ENCODE measurements around the gene OR6B1. TPM values are rescaled to one million over a fixed set of nuclear protein-coding genes. Genes with fewer than 3 reads are reported as not detected.

The OR6B1 gene
- total and polyA plus RNA-seq, 9 donors = not detected

DNA sequence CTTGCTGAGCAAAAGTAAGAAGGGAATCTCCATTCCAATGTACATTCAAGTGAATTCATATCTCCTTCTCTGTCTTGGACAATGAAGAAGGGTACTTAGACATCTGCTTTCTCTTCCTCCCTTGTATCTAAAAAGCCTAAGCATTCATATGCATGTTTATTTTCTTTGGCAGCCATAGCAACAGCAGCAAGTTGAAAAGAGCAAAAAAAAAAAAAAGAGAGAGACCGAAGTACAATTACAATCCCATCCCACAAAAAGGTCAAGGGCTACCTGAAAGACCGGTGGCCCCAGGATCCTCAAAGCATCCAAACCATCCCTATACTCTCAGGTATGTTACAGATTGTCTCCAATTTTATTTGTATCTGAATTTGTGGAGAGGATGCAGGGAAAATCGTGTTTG is 41.3 kb upstream of the OR6B1 start:
- H3K4me1 ChIP-seq (ENCODE audit: insufficient read depth) = no peaks in the 10 kb centered on the region
- H3K27me3 ChIP-seq = no peaks in the 10 kb centered on the region
- H3K9me3 ChIP-seq = no peaks in the 10 kb centered on the region
- intact Hi-C loops (cut with DNase I) = no loop called here
- H3K4me3 ChIP-seq = no peak overlapping the region
- DNase-seq = no peak
- TF ChIP-seq, protein P1, sequence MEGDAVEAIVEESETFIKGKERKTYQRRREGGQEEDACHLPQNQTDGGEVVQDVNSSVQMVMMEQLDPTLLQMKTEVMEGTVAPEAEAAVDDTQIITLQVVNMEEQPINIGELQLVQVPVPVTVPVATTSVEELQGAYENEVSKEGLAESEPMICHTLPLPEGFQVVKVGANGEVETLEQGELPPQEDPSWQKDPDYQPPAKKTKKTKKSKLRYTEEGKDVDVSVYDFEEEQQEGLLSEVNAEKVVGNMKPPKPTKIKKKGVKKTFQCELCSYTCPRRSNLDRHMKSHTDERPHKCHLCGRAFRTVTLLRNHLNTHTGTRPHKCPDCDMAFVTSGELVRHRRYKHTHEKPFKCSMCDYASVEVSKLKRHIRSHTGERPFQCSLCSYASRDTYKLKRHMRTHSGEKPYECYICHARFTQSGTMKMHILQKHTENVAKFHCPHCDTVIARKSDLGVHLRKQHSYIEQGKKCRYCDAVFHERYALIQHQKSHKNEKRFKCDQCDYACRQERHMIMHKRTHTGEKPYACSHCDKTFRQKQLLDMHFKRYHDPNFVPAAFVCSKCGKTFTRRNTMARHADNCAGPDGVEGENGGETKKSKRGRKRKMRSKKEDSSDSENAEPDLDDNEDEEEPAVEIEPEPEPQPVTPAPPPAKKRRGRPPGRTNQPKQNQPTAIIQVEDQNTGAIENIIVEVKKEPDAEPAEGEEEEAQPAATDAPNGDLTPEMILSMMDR (IDR thresholded peaks at IDR 0.05) = no peak
- TF ChIP-seq POLR2A (IDR thresholded peaks at IDR 0.05) (no peak), EP300 (IDR thresholded peaks at IDR 0.05) (no peak)
- 41 to 49% (median 48%) methylated on average over 3 of the region's 3 CpGs for WGBS, 3 donors
- no peaks in the 10 kb centered on the region for H3K36me3 ChIP-seq
- no peak overlapping the region for H3K27ac ChIP-seq

DNA sequence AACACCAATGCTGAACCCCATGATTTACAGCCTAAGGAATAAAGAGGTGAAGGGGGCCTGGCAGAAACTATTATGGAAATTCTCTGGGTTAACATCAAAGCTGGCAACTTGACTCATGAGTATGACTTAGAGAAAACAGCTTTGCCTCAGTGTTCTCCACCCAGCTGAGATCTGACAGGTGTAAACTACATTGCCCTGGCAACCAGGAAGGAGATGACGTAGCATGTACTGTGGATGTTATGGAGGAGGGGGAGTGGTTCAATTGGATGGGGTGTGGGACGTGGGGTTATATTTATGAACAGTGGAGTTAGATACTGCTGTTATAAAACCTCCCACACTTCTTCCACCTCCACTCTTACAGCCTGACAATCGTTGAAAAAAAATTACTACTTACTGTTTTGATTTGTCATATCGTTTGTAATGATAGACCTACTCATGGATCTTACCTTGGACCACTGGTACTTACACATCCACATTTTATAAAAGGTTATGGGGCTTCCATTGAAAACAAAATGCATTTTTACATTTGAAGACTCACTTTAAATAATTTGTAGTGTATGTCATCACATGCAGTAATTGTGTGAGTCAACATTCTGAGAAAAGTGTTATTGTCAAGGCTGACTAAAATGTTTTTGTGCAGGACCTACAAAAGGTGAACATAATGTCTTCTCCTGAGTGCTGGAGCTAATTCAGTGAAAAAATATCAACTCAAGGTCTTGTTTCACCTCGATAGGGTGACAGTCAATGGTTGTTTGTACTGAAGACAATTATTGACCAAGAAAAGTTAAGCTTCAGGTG is 39.1 kb upstream of the OR6B1 start:
- intact Hi-C loops (cut with DNase I) = no loop called here
- no peak for DNase-seq
- no peaks in the 10 kb centered on the region for H3K9me3 ChIP-seq
- H3K4me1 ChIP-seq (ENCODE audit: insufficient read depth) = no peaks in the 10 kb centered on the region
- no peaks in the 10 kb centered on the region for H3K27me3 ChIP-seq
- 63 to 70% (median 64%) methylated on average over 5 of the region's 5 CpGs for whole genome bisulfite sequencing, 3 donors
- TF ChIP-seq, protein P1 (IDR thresholded peaks at IDR 0.05) = no peak
- TF ChIP-seq POLR2A (IDR thresholded peaks at IDR 0.05) (no peak), EP300 (IDR thresholded peaks at IDR 0.05) (no peak)
- no peak overlapping the region for H3K4me3 ChIP-seq
- H3K36me3 ChIP-seq = no peaks in the 10 kb centered on the region
- H3K27ac ChIP-seq = no peak overlapping the region

DNA sequence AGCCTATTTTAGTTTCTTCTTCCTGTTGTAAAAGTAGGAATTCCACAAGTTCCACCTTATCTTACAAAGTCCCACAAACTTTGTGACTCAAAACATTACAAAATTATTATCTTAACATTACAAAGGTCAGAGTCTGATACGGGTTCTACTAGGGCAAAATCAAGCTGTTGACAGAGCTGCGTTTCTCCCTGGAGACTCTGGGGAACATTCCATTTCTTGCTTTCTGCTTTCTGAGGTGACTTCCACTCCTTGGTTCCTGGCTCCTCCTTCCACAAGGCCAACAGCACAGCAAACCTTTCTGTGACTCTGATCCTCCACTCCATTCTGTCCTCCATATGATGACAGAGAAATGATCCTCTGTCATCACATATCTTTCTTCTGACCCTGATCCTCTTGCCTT is 34.8 kb upstream of the OR6B1 start:
- intact Hi-C loops (cut with DNase I) = no loop called here
- no peaks in the 10 kb centered on the region for H3K36me3 ChIP-seq
- TF ChIP-seq, protein P1 (IDR thresholded peaks at IDR 0.05) = no peak
- H3K4me3 ChIP-seq = no peak overlapping the region
- H3K4me1 ChIP-seq (ENCODE audit: insufficient read depth) = no peaks in the 10 kb centered on the region
- H3K27ac ChIP-seq = no peak overlapping the region
- WGBS, 3 donors = 11 to 22% (median 18%) methylated on average over 2 of the region's 2 CpGs
- H3K27me3 ChIP-seq = no peaks in the 10 kb centered on the region
- H3K9me3 ChIP-seq = no peaks in the 10 kb centered on the region
- DNase-seq = no peak

DNA sequence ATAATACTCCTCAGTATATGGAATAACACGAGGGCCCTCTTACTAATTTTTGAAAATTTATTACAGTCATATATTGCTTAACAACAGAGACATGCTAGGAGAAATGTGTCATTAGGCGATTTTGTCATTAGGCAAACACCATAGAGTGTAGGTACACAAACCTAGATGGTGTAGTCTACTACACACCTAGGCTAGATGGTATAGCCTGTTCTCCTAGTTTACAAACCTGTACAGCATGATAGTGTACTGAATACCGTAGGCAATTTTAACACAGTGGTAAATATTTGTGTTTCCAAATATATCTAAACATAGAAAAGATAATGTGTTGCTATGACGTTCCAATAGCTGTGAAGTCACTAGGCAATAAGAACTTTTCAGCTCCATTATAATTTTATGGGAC is 32.7 kb upstream of the OR6B1 start:
- H3K4me3 ChIP-seq = no peak overlapping the region
- TF ChIP-seq, protein P1 (IDR thresholded peaks at IDR 0.05) = no peak
- TF ChIP-seq EP300 (IDR thresholded peaks at IDR 0.05) (no peak), POLR2A (IDR thresholded peaks at IDR 0.05) (no peak)
- H3K27ac ChIP-seq = no peak overlapping the region
- no peaks in the 10 kb centered on the region for H3K9me3 ChIP-seq
- H3K27me3 ChIP-seq = no peaks in the 10 kb centered on the region
- DNase-seq = no peak
- no peaks in the 10 kb centered on the region for H3K4me1 ChIP-seq (ENCODE audit: insufficient read depth)
- intact Hi-C loops (cut with DNase I) = no loop called here
- H3K36me3 ChIP-seq = no peaks in the 10 kb centered on the region
- 78 to 81% (median 81%) methylated on average over 4 of the region's 4 CpGs for WGBS, 3 donors
